Measurements from ENCODE around the gene MRPL49. TPM values are rescaled to one million over a fixed set of nuclear protein-coding genes. Genes with fewer than 3 reads are reported as not detected.

The MRPL49 gene
- total and polyA plus RNA-seq, 2 of the 13 experiments (the other 11 are each of a cell fraction or from before 2014, with no cell fraction given), result 39.2 to 53.3 TPM

- TF ChIP-seq MAFG (CRISPR knock-in tag; IDR thresholded peaks at IDR 0.05) (no peak), ZNF766 (CRISPR knock-in tag; IDR thresholded peaks at IDR 0.05; ENCODE audit: borderline replicate concordance) (no peak), SMYD3 (CRISPR knock-in tag; IDR thresholded peaks at IDR 0.05) (no peak), MYNN (CRISPR knock-in tag; IDR thresholded peaks at IDR 0.05; ENCODE audit: low read depth) (no peak), KDM2A (CRISPR knock-in tag; IDR thresholded peaks at IDR 0.05; ENCODE audit: borderline replicate concordance, low read depth) (no peak), CSRNP1 (CRISPR knock-in tag; IDR thresholded peaks at IDR 0.05) (no peak), NFE2L2 (IDR thresholded peaks at IDR 0.05; ENCODE audit: low read length) (no peak), ERF (CRISPR knock-in tag; IDR thresholded peaks at IDR 0.05) (no peak)
- TF ChIP-seq, protein P1, sequence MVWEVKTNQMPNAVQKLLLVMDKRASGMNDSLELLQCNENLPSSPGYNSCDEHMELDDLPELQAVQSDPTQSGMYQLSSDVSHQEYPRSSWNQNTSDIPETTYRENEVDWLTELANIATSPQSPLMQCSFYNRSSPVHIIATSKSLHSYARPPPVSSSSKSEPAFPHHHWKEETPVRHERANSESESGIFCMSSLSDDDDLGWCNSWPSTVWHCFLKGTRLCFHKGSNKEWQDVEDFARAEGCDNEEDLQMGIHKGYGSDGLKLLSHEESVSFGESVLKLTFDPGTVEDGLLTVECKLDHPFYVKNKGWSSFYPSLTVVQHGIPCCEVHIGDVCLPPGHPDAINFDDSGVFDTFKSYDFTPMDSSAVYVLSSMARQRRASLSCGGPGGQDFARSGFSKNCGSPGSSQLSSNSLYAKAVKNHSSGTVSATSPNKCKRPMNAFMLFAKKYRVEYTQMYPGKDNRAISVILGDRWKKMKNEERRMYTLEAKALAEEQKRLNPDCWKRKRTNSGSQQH (CRISPR knock-in tag; IDR thresholded peaks at IDR 0.05; ENCODE audit: low read depth), result no peak
Measured at GRCh38 chr11:65108469-65109123, 13.5 kb upstream of the MRPL49 start (continued).

Data from HepG2 (cell line).